GM18907 (cell line): ENCODE measurements around the gene HAPLN2.
"Not testable (repeated sequence)": the region's sequence is repeated elsewhere in the genome, so short reads cannot be mapped to it uniquely, and the experiment has no call there.

ENCODE experiments used
- ATAC-seq: cut with Tn5 transposase; IDR thresholded peaks from one replicate; pipeline ENCODE4 v1.9.1; 2021; ENCODE audit warnings: mild to moderate bottlenecking, moderate library complexity; ENCODE audit not compliant: unreplicated experiment

HAPLN2 gene

GRCh38 chr1:156616463-156616862 is 2.8 kb upstream of the HAPLN2 start:
- ATAC-seq: no peak

GRCh38 chr1:156619582-156619955 is 354 bp downstream of the HAPLN2 start:
- no peak for ATAC-seq

DNA sequence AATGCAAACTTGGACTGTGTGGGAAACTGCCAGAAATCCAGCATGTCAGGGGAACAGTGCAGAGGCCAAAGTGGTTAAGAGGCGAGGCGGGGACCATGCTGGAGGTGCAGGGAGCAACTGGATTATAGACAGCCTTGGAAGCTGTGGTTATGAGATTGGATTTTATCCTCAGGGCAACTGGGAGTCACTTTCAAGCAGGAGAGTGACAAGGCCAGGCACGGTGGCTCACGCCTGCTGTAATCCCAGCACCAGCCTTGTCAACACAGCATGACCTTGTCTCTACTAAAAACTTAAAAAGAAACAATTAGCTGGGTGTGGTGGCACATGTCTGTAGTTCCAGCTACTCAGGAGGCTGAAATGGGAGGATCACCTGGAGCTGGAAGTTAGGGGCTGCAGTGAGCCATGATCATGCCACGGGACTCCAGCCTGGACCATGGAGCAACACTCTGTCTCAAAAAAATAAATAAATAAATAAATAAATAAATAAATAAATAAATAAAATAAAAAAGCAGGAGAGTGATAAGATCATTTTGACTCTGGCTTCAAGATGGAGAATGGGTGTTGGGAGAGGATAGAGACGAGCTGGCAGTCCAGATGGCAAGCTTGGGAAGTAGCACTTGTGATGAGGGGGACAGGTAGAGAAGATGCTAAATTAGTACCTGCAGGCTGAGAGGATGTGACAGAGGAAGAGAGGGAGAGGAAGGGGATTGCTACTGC is 3.5 kb downstream of the HAPLN2 start:
- no peak for ATAC-seq

DNA sequence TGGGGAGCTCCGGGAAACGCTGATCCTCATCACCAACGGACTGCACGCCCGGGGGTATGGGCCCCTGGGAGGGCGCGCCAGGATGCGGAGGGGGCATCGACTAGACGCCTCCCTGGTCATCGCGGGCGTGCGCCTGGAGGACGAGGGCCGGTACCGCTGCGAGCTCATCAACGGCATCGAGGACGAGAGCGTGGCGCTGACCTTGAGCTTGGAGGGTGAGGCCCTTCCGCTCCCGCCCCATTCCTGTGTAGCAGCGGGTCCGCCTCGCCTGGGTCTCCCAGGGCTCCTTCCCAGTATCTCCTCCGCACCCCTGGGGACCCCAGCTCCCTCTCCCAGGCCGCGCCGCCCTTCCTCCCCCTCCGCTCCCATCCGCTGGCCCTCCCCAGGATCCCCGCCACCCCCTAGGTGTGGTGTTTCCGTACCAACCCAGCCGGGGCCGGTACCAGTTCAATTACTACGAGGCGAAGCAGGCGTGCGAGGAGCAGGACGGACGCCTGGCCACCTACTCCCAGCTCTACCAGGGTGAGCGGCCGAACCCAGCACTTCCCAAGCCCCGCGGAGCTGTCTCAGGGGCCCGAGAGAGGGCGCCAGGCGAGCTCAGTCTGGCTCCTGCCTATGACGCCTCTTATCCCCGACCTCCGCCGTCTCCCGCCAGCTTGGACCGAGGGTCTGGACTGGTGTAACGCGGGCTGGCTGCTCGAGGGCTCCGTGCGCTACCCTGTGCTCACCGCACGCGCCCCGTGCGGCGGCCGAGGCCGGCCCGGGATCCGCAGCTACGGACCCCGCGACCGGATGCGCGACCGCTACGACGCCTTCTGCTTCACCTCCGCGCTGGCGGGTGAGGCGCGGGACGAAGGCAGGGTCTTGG is 5.0 kb downstream of the HAPLN2 start:
- ATAC-seq: no peak

- no peak for ATAC-seq
Observed at GRCh38 chr1:156624814-156625435, 5.7 kb downstream of the HAPLN2 start.

- no peak for ATAC-seq
Observed at GRCh38 chr1:156625436-156626078, 6.3 kb downstream of the HAPLN2 start.

- ATAC-seq: no peak
Observed at GRCh38 chr1:156626079-156626438, 6.8 kb downstream of the HAPLN2 start.

DNA sequence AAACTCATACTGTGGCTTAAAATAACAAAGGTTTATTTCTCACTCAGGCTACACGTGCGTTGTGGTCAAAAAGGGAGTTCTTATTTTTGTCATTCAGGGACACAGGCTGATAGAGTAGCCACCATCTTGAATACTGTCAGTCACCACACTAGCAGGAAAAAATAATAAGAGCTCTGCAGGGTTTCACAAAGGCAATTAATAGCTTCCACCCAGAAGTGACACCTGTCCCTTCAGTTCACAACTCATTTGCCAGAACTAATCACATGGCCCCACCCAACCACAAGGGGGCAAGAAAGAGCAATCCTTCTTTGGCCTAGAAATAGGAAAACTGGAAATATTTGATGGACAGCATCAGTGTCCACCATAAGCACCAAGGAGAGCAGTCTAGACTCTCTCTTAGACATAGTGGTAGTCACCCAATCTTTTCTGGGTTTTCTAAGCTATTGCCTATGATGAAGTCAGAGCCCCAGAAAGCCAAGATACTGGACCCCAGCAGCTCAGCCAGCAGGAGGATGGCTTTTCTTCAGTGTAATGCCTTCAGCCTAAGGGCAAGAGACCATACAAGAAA is 8.2 kb downstream of the HAPLN2 start:
- ATAC-seq: no peak

DNA sequence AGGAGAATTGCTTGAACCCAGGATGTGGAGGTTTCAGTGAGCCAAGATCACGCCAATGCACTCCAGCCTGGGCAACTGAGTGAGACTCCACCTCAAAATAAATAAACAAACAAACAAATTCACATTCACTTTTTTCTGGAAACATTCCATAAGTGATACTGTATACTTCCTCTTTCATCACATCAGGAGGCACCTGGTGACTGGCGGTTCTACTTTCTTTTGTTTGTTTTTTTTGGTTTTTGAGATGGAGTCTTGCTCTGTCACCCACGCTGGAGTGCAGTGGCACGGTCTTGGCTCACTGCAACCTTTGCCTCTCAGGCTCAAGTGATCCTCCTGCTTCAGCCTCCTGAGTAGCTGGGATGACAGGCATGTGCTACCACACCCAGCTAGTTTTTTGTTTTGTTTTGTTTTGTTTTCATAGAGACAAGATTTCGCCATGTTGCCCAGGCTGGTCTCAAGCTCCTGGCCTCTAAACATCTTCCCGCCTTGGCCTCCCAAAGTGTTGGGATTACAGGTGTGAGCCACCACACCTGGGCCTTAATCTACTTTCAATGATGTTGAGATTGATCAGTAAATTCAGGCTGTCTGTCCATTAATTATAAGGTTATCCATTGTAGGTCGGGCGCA is 10.7 kb downstream of the HAPLN2 start:
- ATAC-seq: no peak

GRCh38 chr1:156631152-156631551 is 11.9 kb downstream of the HAPLN2 start:
- ATAC-seq: not testable (repeated sequence)

GRCh38 chr1:156632355-156632754 is 13.1 kb downstream of the HAPLN2 start:
- no peak for ATAC-seq

DNA sequence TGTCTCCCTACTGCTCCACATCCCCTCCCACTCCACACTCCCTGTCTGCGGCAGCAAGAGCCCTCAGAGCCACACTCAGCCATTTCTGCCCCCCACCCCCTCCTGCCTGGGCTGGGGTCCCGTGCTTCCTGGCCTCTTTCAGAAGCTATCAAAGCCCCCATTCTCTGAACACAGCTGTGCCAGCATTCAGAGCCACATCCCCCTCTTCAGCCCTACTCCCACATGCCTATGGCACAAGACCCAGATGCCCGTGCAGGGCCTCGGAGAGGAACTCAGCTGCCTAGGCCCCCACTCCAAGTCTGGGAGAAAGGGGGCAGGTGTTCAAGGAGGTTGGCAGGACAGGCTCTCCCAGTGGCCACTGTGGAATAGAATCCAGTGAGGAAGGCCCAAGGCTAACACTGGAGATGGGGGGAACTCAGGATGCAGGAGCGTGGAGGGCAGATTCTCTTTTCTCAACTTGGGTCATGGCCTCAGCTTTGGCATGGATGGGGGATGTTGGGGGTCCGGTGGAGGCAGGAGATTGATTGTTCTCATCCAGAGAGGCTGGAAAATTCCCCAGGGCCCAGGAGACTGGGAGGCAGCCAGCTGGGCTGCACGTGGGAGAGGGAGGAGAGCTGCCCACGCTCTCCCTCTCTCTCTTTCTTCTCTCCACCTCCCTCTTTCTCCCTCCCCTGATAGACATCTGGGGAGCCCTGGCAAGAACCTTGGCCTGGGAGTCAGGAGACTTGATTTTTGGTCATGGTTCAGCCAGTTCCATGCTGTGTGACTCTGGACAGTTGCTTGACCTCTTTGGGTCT is 19.2 kb downstream of the HAPLN2 start:
- no peak for ATAC-seq

GRCh38 chr1:156639601-156640101 is 20.4 kb downstream of the HAPLN2 start:
- no peak for ATAC-seq

- no peak for ATAC-seq
Observed at GRCh38 chr1:156640842-156641706, 21.9 kb downstream of the HAPLN2 start.

GRCh38 chr1:156641761-156642264 is 22.6 kb downstream of the HAPLN2 start, which contains the start of gene BCAN:
Gene BCAN (plus strand): TSS chr1:156642117. CDS start chr1:156646055, 3,938 bp downstream.
- no peak for ATAC-seq

- ATAC-seq: no peak
Observed at GRCh38 chr1:156642265-156643048, 23.2 kb downstream of the HAPLN2 start.

GRCh38 chr1:156643049-156643777 is 24.0 kb downstream of the HAPLN2 start:
- no peak for ATAC-seq
